HepG2 (cell line): ENCODE measurements around the gene CDC20.

Experiments
- CREM ChIP-seq, 2 experiments: sonication (generic) in 1 of 2; formaldehyde crosslinking in 1 of 2; IDR thresholded peaks; 2 replicates each; pipeline versions ENCODE4 v1.4.0 to v1.6.1; 2016 to 2020; ENCODE audit warnings: antibody characterized with exemption in 1 of 2, mild to moderate bottlenecking in 1 of 2, missing genetic modification reagents in 1 of 2
- EZH2 ChIP-seq: conservative IDR thresholded peaks from 2 replicates; pipeline ENCODE4 v1.6.1; 2012; ENCODE audit warnings: mild to moderate bottlenecking, low read depth, low read length, moderate library complexity
- MAFK ChIP-seq, 2 experiments: IDR thresholded peaks in 1 of 2; conservative IDR thresholded peaks in 1 of 2; 2 replicates each; pipeline ENCODE4 v1.6.1; 2011; ENCODE audit warnings: improper control_type of control experiment in 2 of 2, low read length in 2 of 2
- NR2C2 ChIP-seq: sonication (generic); formaldehyde crosslinking; IDR thresholded peaks from 2 replicates; pipeline ENCODE4 v1.4.0; 2020; ENCODE audit warnings: missing genetic modification reagents, mild to moderate bottlenecking, moderate library complexity, borderline replicate concordance
- ZNF501 ChIP-seq: sonication (generic); formaldehyde crosslinking; IDR thresholded peaks from 2 replicates; pipeline ENCODE4 v1.5.1; 2020; ENCODE audit warnings: mild to moderate bottlenecking, moderate library complexity, missing genetic modification reagents
- TF ChIP-seq, protein P1 (sequence below): sonication (generic); formaldehyde crosslinking; IDR thresholded peaks from 2 replicates; pipeline ENCODE4 v1.5.0; 2020; ENCODE audit warnings: mild to moderate bottlenecking, missing genetic modification reagents, moderate library complexity
- TF ChIP-seq, protein P2 (sequence below): sonication (generic); formaldehyde crosslinking; IDR thresholded peaks from 2 replicates; pipeline ENCODE4 v1.5.0; 2020; ENCODE audit warnings: missing genetic modification reagents, mild to moderate bottlenecking, borderline replicate concordance

DNA sequence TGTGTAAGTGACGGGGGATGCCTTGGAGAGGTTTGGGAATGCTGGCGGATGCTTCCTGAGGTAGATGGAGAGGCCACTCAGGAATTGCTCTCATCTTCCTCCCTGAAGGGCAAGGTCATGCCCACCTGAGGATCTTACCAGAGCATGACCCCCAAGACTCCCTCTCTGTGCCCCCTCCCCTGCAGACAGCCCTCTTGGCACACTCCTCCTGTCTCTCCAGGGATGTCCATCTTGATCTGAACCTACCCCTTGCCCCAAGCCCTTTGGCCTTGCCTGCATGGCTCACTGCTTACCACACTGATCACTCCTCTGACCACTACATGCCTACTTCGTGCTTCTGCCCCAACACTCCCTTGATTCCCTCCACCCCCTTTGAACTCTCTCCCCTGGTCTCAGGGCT lies 39.0 kb upstream of the CDC20 start:
- no peak for TF ChIP-seq EZH2
- TF ChIP-seq, protein P1, sequence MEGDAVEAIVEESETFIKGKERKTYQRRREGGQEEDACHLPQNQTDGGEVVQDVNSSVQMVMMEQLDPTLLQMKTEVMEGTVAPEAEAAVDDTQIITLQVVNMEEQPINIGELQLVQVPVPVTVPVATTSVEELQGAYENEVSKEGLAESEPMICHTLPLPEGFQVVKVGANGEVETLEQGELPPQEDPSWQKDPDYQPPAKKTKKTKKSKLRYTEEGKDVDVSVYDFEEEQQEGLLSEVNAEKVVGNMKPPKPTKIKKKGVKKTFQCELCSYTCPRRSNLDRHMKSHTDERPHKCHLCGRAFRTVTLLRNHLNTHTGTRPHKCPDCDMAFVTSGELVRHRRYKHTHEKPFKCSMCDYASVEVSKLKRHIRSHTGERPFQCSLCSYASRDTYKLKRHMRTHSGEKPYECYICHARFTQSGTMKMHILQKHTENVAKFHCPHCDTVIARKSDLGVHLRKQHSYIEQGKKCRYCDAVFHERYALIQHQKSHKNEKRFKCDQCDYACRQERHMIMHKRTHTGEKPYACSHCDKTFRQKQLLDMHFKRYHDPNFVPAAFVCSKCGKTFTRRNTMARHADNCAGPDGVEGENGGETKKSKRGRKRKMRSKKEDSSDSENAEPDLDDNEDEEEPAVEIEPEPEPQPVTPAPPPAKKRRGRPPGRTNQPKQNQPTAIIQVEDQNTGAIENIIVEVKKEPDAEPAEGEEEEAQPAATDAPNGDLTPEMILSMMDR: no peak
- TF ChIP-seq NR2C2 (CRISPR knock-in tag): no peak
- no peak for TF ChIP-seq MAFK (conservative IDR thresholded peaks at IDR 0.05 in 1 of 2, IDR thresholded peaks at IDR 0.05 in 1 of 2; ENCODE audit: low read length in 2 of 2)
- TF ChIP-seq CREM (IDR thresholded peaks at IDR 0.05): no peak
- TF ChIP-seq CREM (CRISPR knock-in tag; IDR thresholded peaks at IDR 0.05): no peak
- no peak for TF ChIP-seq ZNF501
- TF ChIP-seq, protein P2, sequence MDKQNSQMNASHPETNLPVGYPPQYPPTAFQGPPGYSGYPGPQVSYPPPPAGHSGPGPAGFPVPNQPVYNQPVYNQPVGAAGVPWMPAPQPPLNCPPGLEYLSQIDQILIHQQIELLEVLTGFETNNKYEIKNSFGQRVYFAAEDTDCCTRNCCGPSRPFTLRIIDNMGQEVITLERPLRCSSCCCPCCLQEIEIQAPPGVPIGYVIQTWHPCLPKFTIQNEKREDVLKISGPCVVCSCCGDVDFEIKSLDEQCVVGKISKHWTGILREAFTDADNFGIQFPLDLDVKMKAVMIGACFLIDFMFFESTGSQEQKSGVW (CRISPR knock-in tag): no peak
